SU-DHL-6 (cell line): Measurements from ENCODE around the gene IZUMO1R.
A peak's percentile ranks its signal among the peaks of the same experiment; 100 is the strongest.

ENCODE experiments used
- H2AFZ ChIP-seq: fragments of 200-600 bp; sonication (generic); 2 replicates; pipeline ENCODE4 v1.6.1; 2014; ENCODE audit warnings: low read depth, mild to moderate bottlenecking, moderate library complexity, mixed read lengths, antibody characterized with exemption, low read length; ENCODE audit not compliant: severe bottlenecking
- H3F3A ChIP-seq: fragments of 200-600 bp; shearing (Covaris generic); 2 replicates; pipeline ENCODE4 v1.6.0; 2016; ENCODE audit warnings: antibody characterized with exemption, mild to moderate bottlenecking; ENCODE audit not compliant: insufficient read depth
- H3K27ac ChIP-seq: fragments of 200-600 bp; sonication (generic); 2 replicates; pipeline ENCODE4 v1.5.1; 2016; ENCODE audit warnings: low read depth, mild to moderate bottlenecking, low read length, moderate library complexity, mixed read lengths
- H3K27me3 ChIP-seq: fragments of 200-600 bp; sonication (generic), shearing (Covaris generic); 2 replicates; pipeline ENCODE4 v1.6.0; 2014; ENCODE audit warnings: mild to moderate bottlenecking, low read length
- H3K36me3 ChIP-seq: fragments of 200-600 bp; sonication (generic); 2 replicates; pipeline ENCODE4 v1.6.1; 2014; ENCODE audit warnings: mild to moderate bottlenecking, low read length, mixed read lengths
- H3K4me2 ChIP-seq: fragments of 300-600, 200-600 bp; shearing (Covaris generic), sonication (generic); 2 replicates; pipeline ENCODE4 v1.6.0; 2014; ENCODE audit warnings: low read length, low read depth, mild to moderate bottlenecking; ENCODE audit not compliant: poor library complexity, severe bottlenecking
- H3K4me3 ChIP-seq: fragments of 200-600 bp; sonication (generic); 2 replicates; pipeline ENCODE4 v1.5.1; 2014; ENCODE audit warnings: antibody characterized with exemption, low read length, mild to moderate bottlenecking, mixed read lengths; ENCODE audit not compliant: insufficient read depth, poor library complexity, severe bottlenecking
- H3K79me2 ChIP-seq: fragments of 200-600 bp; sonication (generic); 2 replicates; pipeline ENCODE4 v1.6.1; 2014; ENCODE audit warnings: mild to moderate bottlenecking, low read length, moderate library complexity; ENCODE audit not compliant: insufficient read depth
- H3K9ac ChIP-seq: fragments of 200-600 bp; sonication (generic); 2 replicates; pipeline ENCODE4 v1.7.0; 2014; ENCODE audit warnings: mild to moderate bottlenecking, low read length
- H3K9me2 ChIP-seq: fragments of 200-600 bp; sonication (generic); replicated peaks from 2 replicates; pipeline ENCODE4 v1.6.1; 2014; ENCODE audit warnings: low read length; ENCODE audit not compliant: insufficient read depth
- H3K9me3 ChIP-seq: fragments of 200-600 bp; sonication (generic); 2 replicates; pipeline ENCODE4 v1.6.1; 2014; ENCODE audit warnings: low read length, mixed read lengths; ENCODE audit not compliant: insufficient read depth
- H4K20me1 ChIP-seq: fragments of 200-600 bp; sonication (generic); 2 replicates; pipeline ENCODE4 v1.6.1; 2014; ENCODE audit warnings: low read depth, mild to moderate bottlenecking, antibody characterized with exemption, low read length, moderate library complexity, mixed read lengths
- CTCF ChIP-seq: fragments of 200-600 bp; sonication (generic); IDR thresholded peaks from one replicate; pipeline ENCODE4 v1.5.1; 2017; ENCODE audit warnings: antibody characterized with exemption, mild to moderate bottlenecking, low read length, moderate library complexity; ENCODE audit not compliant: insufficient read depth, poor library complexity, severe bottlenecking
- EZH2phosphoT487 ChIP-seq: fragments of 200-600 bp; sonication (generic), shearing (Covaris generic); conservative IDR thresholded peaks from 2 replicates; pipeline ENCODE4 v1.6.1; 2018; ENCODE audit warnings: mild to moderate bottlenecking, antibody characterized with exemption, low read length, moderate library complexity, mixed read lengths

Gene IZUMO1R

GRCh38 chr11:94325681-94326080, 21.3 kb downstream of the IZUMO1R start:
- H2AFZ ChIP-seq: no peak overlapping the region
- no peaks in the 10 kb centered on the region for H3F3A ChIP-seq
- no peaks in the 10 kb centered on the region for H3K36me3 ChIP-seq
- H3K27ac ChIP-seq: no peak overlapping the region
- H3K79me2 ChIP-seq: no peaks in the 10 kb centered on the region
- no peak overlapping the region for H3K4me2 ChIP-seq
- no peaks in the 10 kb centered on the region for H3K9me2 ChIP-seq
- H3K27me3 ChIP-seq: no peaks in the 10 kb centered on the region
- H4K20me1 ChIP-seq: no peaks in the 10 kb centered on the region
- no peak overlapping the region for H3K4me3 ChIP-seq
- TF ChIP-seq CTCF: peak; percentile 61
- no peak for TF ChIP-seq EZH2phosphoT487
- H3K9me3 ChIP-seq: no peaks in the 10 kb centered on the region
- H3K9ac ChIP-seq: no peak overlapping the region

- Histone ChIP-seq H3K27ac (no peak overlapping the region), H3K4me3 (no peak overlapping the region), H3F3A (no peaks in the 10 kb centered on the region), H3K9me3 (no peaks in the 10 kb centered on the region), H4K20me1 (no peaks in the 10 kb centered on the region), H3K79me2 (no peaks in the 10 kb centered on the region), H2AFZ (no peak overlapping the region), H3K27me3 (no peaks in the 10 kb centered on the region), H3K9ac (no peak overlapping the region), H3K4me2 (no peak overlapping the region), H3K9me2 (no peaks in the 10 kb centered on the region), H3K36me3 (no peaks in the 10 kb centered on the region)
- TF ChIP-seq EZH2phosphoT487: no peak
- TF ChIP-seq CTCF: no peak
Observed at GRCh38 chr11:94326947-94327346, 22.6 kb downstream of the IZUMO1R start.

- H2AFZ ChIP-seq: no peak overlapping the region
- H3K79me2 ChIP-seq: no peaks in the 10 kb centered on the region
- TF ChIP-seq CTCF (no peak), EZH2phosphoT487 (no peak)
- H3K9ac ChIP-seq: no peak overlapping the region
- H3K9me2 ChIP-seq: no peaks in the 10 kb centered on the region
- no peak overlapping the region for H3K27ac ChIP-seq
- no peaks in the 10 kb centered on the region for H4K20me1 ChIP-seq
- H3K4me2 ChIP-seq: no peak overlapping the region
- H3K9me3 ChIP-seq: no peaks in the 10 kb centered on the region
- H3K36me3 ChIP-seq: no peaks in the 10 kb centered on the region
- no peaks in the 10 kb centered on the region for H3K27me3 ChIP-seq
- no peaks in the 10 kb centered on the region for H3F3A ChIP-seq
- no peak overlapping the region for H3K4me3 ChIP-seq
Observed at GRCh38 chr11:94328587-94329080, 24.3 kb downstream of the IZUMO1R start.

- Histone ChIP-seq H3K9me2 (no peaks in the 10 kb centered on the region), H3K27me3 (no peaks in the 10 kb centered on the region), H2AFZ (no peak overlapping the region), H3K79me2 (no peaks in the 10 kb centered on the region), H4K20me1 (no peaks in the 10 kb centered on the region), H3K9me3 (no peaks in the 10 kb centered on the region), H3K27ac (no peak overlapping the region), H3K4me2 (no peak overlapping the region), H3K9ac (no peak overlapping the region), H3K36me3 (no peaks in the 10 kb centered on the region), H3F3A (no peaks in the 10 kb centered on the region), H3K4me3 (no peak overlapping the region)
- TF ChIP-seq EZH2phosphoT487 (no peak), CTCF (no peak)
Observed at GRCh38 chr11:94329501-94329900, 25.1 kb downstream of the IZUMO1R start.
